Measurements from ENCODE around the gene PCP4L1. TPM values are rescaled to one million over a fixed set of nuclear protein-coding genes. Genes with fewer than 3 reads are reported as not detected.

PCP4L1 gene
- total and polyA plus RNA-seq, 10 donors: 0.19 to 0.26 (median 0.20) TPM; not detected in 6

- Histone ChIP-seq H3K27ac (no peak overlapping the region), H3K27me3 (replicated peaks in 1 of 7) (peaks cover 0 to 26% (median 0%) of the 10 kb centered on the region in 7 donors), H3K9me3 (no peaks in the 10 kb centered on the region), H3K4me3 (no peak overlapping the region), H3K4me1 (peaks cover 0 to 12% (median 0%) of the 10 kb centered on the region in 6 donors), H3K36me3 (no peaks in the 10 kb centered on the region)
- DNase-seq: no peak
- intact Hi-C loops (cut with DNase I; ENCODE audit: low total_unique reads): no loop called here
- WGBS, 5 donors: 17 to 36% (median 25%) methylated on average over 3 of the region's 3 CpGs
- TF ChIP-seq POLR2A (IDR thresholded peaks at IDR 0.05) (no peak), POLR2AphosphoS5 (IDR thresholded peaks at IDR 0.05) (no peak), CTCF (IDR thresholded peaks at IDR 0.05 in 8 of 11, conservative IDR thresholded peaks at IDR 0.05 in 3 of 11) (no peak)
Observed at GRCh38 chr1:161267321-161267720, 8.8 kb downstream of the PCP4L1 start.

- WGBS, 5 donors: 69 to 84% (median 78%) methylated on average over 3 of the region's 3 CpGs
- intact Hi-C loops (cut with DNase I; ENCODE audit: low total_unique reads): no loop called here
- no peak for DNase-seq
Observed at GRCh38 chr1:161273402-161273801, 14.9 kb downstream of the PCP4L1 start.

GRCh38 chr1:161274874-161275273, 16.3 kb downstream of the PCP4L1 start:
- peaks cover 0 to 10% (median 0%) of the 10 kb centered on the region in 7 donors for H3K27me3 ChIP-seq (replicated peaks in 1 of 7)
- no peak for DNase-seq

More at GRCh38 chr1:161273402-161273801, 14.9 kb downstream of the PCP4L1 start:
- H3K27ac ChIP-seq: no peak overlapping the region
- H3K27me3 ChIP-seq (replicated peaks in 1 of 7): peaks cover 0 to 10% (median 0%) of the 10 kb centered on the region in 7 donors
- H3K9me3 ChIP-seq: no peaks in the 10 kb centered on the region
- H3K36me3 ChIP-seq: no peaks in the 10 kb centered on the region
- TF ChIP-seq POLR2AphosphoS5 (IDR thresholded peaks at IDR 0.05) (no peak), POLR2A (IDR thresholded peaks at IDR 0.05) (no peak), CTCF (IDR thresholded peaks at IDR 0.05 in 8 of 11, conservative IDR thresholded peaks at IDR 0.05 in 3 of 11) (no peak)
- no peaks in the 10 kb centered on the region for H3K4me1 ChIP-seq
- H3K4me3 ChIP-seq: no peak overlapping the region

GRCh38 chr1:161282991-161283390, 24.4 kb downstream of the PCP4L1 start:
- no peak for DNase-seq
- H3K27ac ChIP-seq: no peak overlapping the region
- WGBS, 5 donors: 79 to 93% (median 91%) methylated on average over 1 of the region's 1 CpG
- peaks cover 0 to 6% (median 0%) of the 10 kb centered on the region in 6 donors for H3K4me1 ChIP-seq
- intact Hi-C loops (cut with DNase I; ENCODE audit: low total_unique reads): no loop called here
- no peaks in the 10 kb centered on the region for H3K27me3 ChIP-seq (replicated peaks in 1 of 7)
- TF ChIP-seq POLR2A (IDR thresholded peaks at IDR 0.05) (no peak), POLR2AphosphoS5 (IDR thresholded peaks at IDR 0.05) (no peak), CTCF (IDR thresholded peaks at IDR 0.05 in 8 of 11, conservative IDR thresholded peaks at IDR 0.05 in 3 of 11) (no peak)
- H3K9me3 ChIP-seq: no peaks in the 10 kb centered on the region
- peaks cover 0 to 4% (median 0%) of the 10 kb centered on the region in 6 donors for H3K36me3 ChIP-seq
- no peak overlapping the region for H3K4me3 ChIP-seq

More at GRCh38 chr1:161274874-161275273, 16.3 kb downstream of the PCP4L1 start:
- TF ChIP-seq POLR2AphosphoS5 (IDR thresholded peaks at IDR 0.05) (no peak), CTCF (IDR thresholded peaks at IDR 0.05 in 8 of 11, conservative IDR thresholded peaks at IDR 0.05 in 3 of 11) (no peak), POLR2A (IDR thresholded peaks at IDR 0.05) (no peak)
- no peaks in the 10 kb centered on the region for H3K4me1 ChIP-seq
- intact Hi-C loops (cut with DNase I; ENCODE audit: low total_unique reads): no loop called here
- no peak overlapping the region for H3K27ac ChIP-seq
- H3K36me3 ChIP-seq: peaks cover 0 to 4% (median 0%) of the 10 kb centered on the region in 6 donors
- no peak overlapping the region for H3K4me3 ChIP-seq
- WGBS, 5 donors: 68 to 82% (median 73%) methylated on average over 3 of the region's 3 CpGs
- no peaks in the 10 kb centered on the region for H3K9me3 ChIP-seq

Measured in spleen (tissue), 11 donors.